A549 (cell line): ENCODE measurements around the gene VAT1L. TPM values are rescaled to one million over a fixed set of nuclear protein-coding genes. Genes with fewer than 3 reads are reported as not detected.

Experiments used
- ATAC-seq, 2 experiments: fragments of 200-7000 bp in 1 of 2; fragments of >200 bp in 1 of 2; cut with Nextera tagmentation in 1 of 2; cut with Tn5 transposase in 1 of 2; 3 replicates each; pipeline versions ENCODE4 v1.8.0 to v1.9.1; 2018 to 2020; ENCODE audit warnings: mild to moderate bottlenecking in 1 of 2, moderate library complexity in 1 of 2
- CTCF ChIA-PET: fragments of 300-600 bp; sonication (Branson Sonifier 250); formaldehyde crosslinking; extraction: SDS; loops from one replicate; lab custom pipeline; 2021; ENCODE audit warnings: antibody characterized with exemption, inconsistent platforms; lab: Yijun Ruan, JAX
- POLR2A ChIA-PET: fragments of 350-600 bp; formaldehyde crosslinking; extraction: SDS; loops from one replicate; lab custom pipeline; 2021; ENCODE audit warnings: antibody characterized with exemption, inconsistent platforms; lab: Yijun Ruan, JAX
- DNase-seq, 2 experiments: peaks; one replicate each; pipeline versions ENCODE4 v3.0.0 to v3.0.0-alpha.2; 2011 to 2016; ENCODE audit warnings: low read depth in 1 of 2, low spot score in 1 of 2
- FAIRE-seq: peaks from 2 replicates; lab custom pipeline; 2011; peaks lifted over from hg19 to GRCh38; lab: Jason Lieb, UNC
- H3K27ac ChIP-seq, 2 experiments: fragments of >200 bp; sonication (Bioruptor Twin); formaldehyde crosslinking; 3 replicates each; pipeline ENCODE4 v1.5.1; 2016 to 2017
- H3K4me1 ChIP-seq: fragments of >200 bp; sonication (Bioruptor Twin); formaldehyde crosslinking; 3 replicates; pipeline ENCODE4 v1.6.1; 2016
- H3K4me2 ChIP-seq: fragments of >200 bp; sonication (Bioruptor Twin); formaldehyde crosslinking; 3 replicates; pipeline ENCODE4 v1.6.1; 2016
- H3K4me3 ChIP-seq: fragments of >200 bp; sonication (Bioruptor Twin); formaldehyde crosslinking; 3 replicates; pipeline ENCODE4 v1.5.1; 2016
- H3K9me3 ChIP-seq: fragments of >200 bp; sonication (Bioruptor Twin); formaldehyde crosslinking; 3 replicates; pipeline ENCODE4 v1.6.1; 2016
- BHLHE40 ChIP-seq: IDR thresholded peaks from 2 replicates; pipeline ENCODE4 v1.6.1; 2012; ENCODE audit warnings: low read depth, low read length, inconsistent platforms
- CHD4 ChIP-seq: fragments of 200-600 bp; sonication (generic); IDR thresholded peaks from 2 replicates; pipeline ENCODE4 v1.6.1; 2016; ENCODE audit warnings: antibody characterized with exemption, mild to moderate bottlenecking, borderline replicate concordance
- FOSB ChIP-seq: fragments of 250-450 bp; sonication (Bioruptor Pico); IDR thresholded peaks from 2 replicates; pipeline ENCODE4 v1.5.0; 2020; ENCODE audit warnings: mild to moderate bottlenecking, moderate library complexity
- FOSL2 ChIP-seq, 2 experiments: fragments of 450-650 bp in 1 of 2; fragments of >200 bp in 1 of 2; sonication (Bioruptor Twin) in 1 of 2; formaldehyde crosslinking; IDR thresholded peaks; 2 replicates each; pipeline versions ENCODE4 v1.5.0 to v1.6.1; 2016 to 2020; ENCODE audit warnings: mild to moderate bottlenecking in 1 of 2, moderate library complexity in 1 of 2
- GATA3 ChIP-seq: IDR thresholded peaks from 2 replicates; pipeline ENCODE4 v1.6.1; 2012; ENCODE audit warnings: borderline replicate concordance
- HOXA7 ChIP-seq: fragments of 250-450 bp; sonication (Bioruptor Pico); IDR thresholded peaks from 2 replicates; pipeline ENCODE4 v1.5.0; 2020; ENCODE audit warnings: mild to moderate bottlenecking, moderate library complexity
- HOXB5 ChIP-seq: fragments of 250-450 bp; sonication (Bioruptor Pico); IDR thresholded peaks from 2 replicates; pipeline ENCODE4 v1.5.0; 2020; ENCODE audit warnings: mild to moderate bottlenecking, moderate library complexity
- MYC ChIP-seq: IDR thresholded peaks from 2 replicates; pipeline ENCODE4 v1.6.1; 2012; ENCODE audit warnings: mild to moderate bottlenecking, inconsistent platforms, low read length, improper control_type of control experiment, borderline replicate concordance
- NFE2L2 ChIP-seq: fragments of 150-350 bp; conservative IDR thresholded peaks from 2 replicates; pipeline ENCODE4 v1.6.1; 2014; ENCODE audit warnings: low read length
- NPAS2 ChIP-seq: fragments of 250-450 bp; sonication (Bioruptor Pico); IDR thresholded peaks from 2 replicates; pipeline ENCODE4 v1.8.0; 2022; ENCODE audit warnings: mild to moderate bottlenecking, moderate library complexity, borderline replicate concordance
- NR3C1 ChIP-seq: fragments of >200 bp; sonication (Bioruptor Twin); formaldehyde crosslinking; IDR thresholded peaks from 3 replicates; pipeline ENCODE4 v1.6.1; 2017
- PHF8 ChIP-seq: fragments of 200-600 bp; sonication (generic); IDR thresholded peaks from 2 replicates; pipeline ENCODE4 v1.6.1; 2016; ENCODE audit warnings: low read depth, mild to moderate bottlenecking, antibody characterized with exemption, moderate library complexity, borderline replicate concordance
- POLR2AphosphoS2 ChIP-seq: conservative IDR thresholded peaks from 2 replicates; pipeline ENCODE4 v1.6.1; 2012; ENCODE audit warnings: low read length, improper control_type of control experiment, inconsistent platforms
- RAD21 ChIP-seq, 2 experiments: fragments of >200 bp in 1 of 2; sonication (Bioruptor Twin) in 1 of 2; formaldehyde crosslinking in 1 of 2; IDR thresholded peaks in 1 of 2; conservative IDR thresholded peaks in 1 of 2; 2 replicates in 1 of 2; 3 replicates in 1 of 2; pipeline ENCODE4 v1.6.1; 2012 to 2018; ENCODE audit warnings: inconsistent platforms in 1 of 2
- RNF2 ChIP-seq: fragments of 200-600 bp; sonication (generic); IDR thresholded peaks from 2 replicates; pipeline ENCODE4 v1.6.1; 2016; ENCODE audit warnings: low read depth, mild to moderate bottlenecking, antibody characterized with exemption, moderate library complexity, borderline replicate concordance
- SREBF2 ChIP-seq: fragments of 450-650 bp; IDR thresholded peaks from 2 replicates; pipeline ENCODE4 v1.6.1; 2014; ENCODE audit warnings: mild to moderate bottlenecking, moderate library complexity
- TP53 ChIP-seq: fragments of 250-450 bp; sonication (Bioruptor Pico); IDR thresholded peaks from 2 replicates; pipeline ENCODE4 v1.5.0; 2021; ENCODE audit warnings: mild to moderate bottlenecking, moderate library complexity
- USF2 ChIP-seq: fragments of 450-650 bp; IDR thresholded peaks from 2 replicates; pipeline ENCODE4 v1.6.1; 2014; ENCODE audit warnings: antibody characterized with exemption
- ZFP36 ChIP-seq: fragments of 450-650 bp; IDR thresholded peaks from 2 replicates; pipeline ENCODE4 v1.6.1; 2014; ENCODE audit warnings: borderline replicate concordance; ENCODE audit not compliant: partially characterized antibody
- ZNF302 ChIP-seq: fragments of 250-450 bp; sonication (Bioruptor Pico); IDR thresholded peaks from 2 replicates; pipeline ENCODE4 v1.9.0; 2021; ENCODE audit warnings: inconsistent platforms, mild to moderate bottlenecking, moderate library complexity
- WGBS: methylation state at CpG from one replicate; pipeline ENCODE4 v1.1.6; 2017; ENCODE audit errors: missing lambda C conversion rate; 5-methylcytosine and 5-hydroxymethylcytosine counted together
- polyA plus RNA-seq, 4 experiments: library from polyadenylated mRNA; depleted of rRNA in 3 of 4; stranded (reverse); fragments of >200 nt; fragmentation: RNase III in 1 of 4; extraction: RNeasy Plus Mini Kit Qiagen cat#74134 plus additional on column Dnase treatment in 1 of 4; gene quantifications; 2 replicates in 3 of 4; 3 replicates in 1 of 4; pipeline ENCODE4 v1.2.3, GENCODE V29; 2011 to 2017
- TF ChIP-seq, protein P1 (sequence below): fragments of >200 bp; sonication (Bioruptor Twin); formaldehyde crosslinking; IDR thresholded peaks from 2 replicates; pipeline ENCODE4 v1.6.1; 2016
- TF ChIP-seq, protein P2 (sequence below): IDR thresholded peaks from 2 replicates; pipeline ENCODE4 v1.6.1; 2012

The VAT1L gene
- polyA plus RNA-seq, 2 of the 4 experiments (the other 2 are of a cell fraction), result not detected

- no peak for FAIRE-seq
- WGBS, result 29% methylated on average over 11 of the region's 11 CpGs
- Histone ChIP-seq H3K9me3 (no peaks in the 10 kb centered on the region), H3K4me1 (no peaks in the 10 kb centered on the region), H3K27ac (no peak overlapping the region), H3K4me3 (no peak overlapping the region), H3K4me2 (no peak overlapping the region)
- ATAC-seq, result no peak
- no peak for TF ChIP-seq NPAS2 (CRISPR knock-in tag)
- no peak for TF ChIP-seq RAD21 (conservative IDR thresholded peaks at IDR 0.05 in 1 of 2, IDR thresholded peaks at IDR 0.05 in 1 of 2)
- TF ChIP-seq FOSL2 (IDR thresholded peaks at IDR 0.05), result no peak
- no peak for TF ChIP-seq FOSL2 (CRISPR knock-in tag; IDR thresholded peaks at IDR 0.05)
- TF ChIP-seq NFE2L2, result no peak
- TF ChIP-seq MYC, result no peak
- TF ChIP-seq, protein P1, sequence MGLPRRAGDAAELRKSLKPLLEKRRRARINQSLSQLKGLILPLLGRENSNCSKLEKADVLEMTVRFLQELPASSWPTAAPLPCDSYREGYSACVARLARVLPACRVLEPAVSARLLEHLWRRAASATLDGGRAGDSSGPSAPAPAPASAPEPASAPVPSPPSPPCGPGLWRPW, result no peak
- no peak for TF ChIP-seq HOXA7 (CRISPR knock-in tag)
- no peak for TF ChIP-seq GATA3
- no peak for TF ChIP-seq FOSB (CRISPR knock-in tag)
- no peak for TF ChIP-seq RNF2
- TF ChIP-seq CHD4, result no peak
- no peak for TF ChIP-seq TP53 (CRISPR knock-in tag)
- no peak for TF ChIP-seq HOXB5 (CRISPR knock-in tag)
- TF ChIP-seq ZNF302 (CRISPR knock-in tag), result no peak
- TF ChIP-seq SREBF2, result no peak
- TF ChIP-seq USF2, result no peak
- ChIA-PET POLR2A (no interaction called here), CTCF (no interaction called here)
- no peak for DNase-seq
Observed at GRCh38 chr16:77856438-77857160, 68.2 kb downstream of the VAT1L start.

DNA sequence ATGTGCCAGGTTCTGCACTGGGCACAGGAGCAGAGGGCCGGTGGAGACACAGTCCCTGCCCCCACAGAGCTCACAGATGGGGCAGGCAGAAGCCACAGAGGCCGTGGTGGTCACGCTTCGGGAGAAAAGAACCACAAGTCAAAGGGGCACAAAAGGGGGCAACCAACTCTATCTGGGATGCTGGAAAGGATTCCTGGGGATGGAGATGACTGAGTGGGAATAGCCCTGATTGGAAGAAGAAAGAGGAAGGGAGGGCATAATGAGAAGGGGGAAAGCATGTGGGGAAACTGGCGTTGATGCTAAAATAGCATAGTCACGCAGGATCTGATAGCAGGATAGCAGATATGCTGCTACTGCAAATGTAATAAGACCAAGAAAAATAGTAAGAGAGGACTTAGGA, 69.7 kb downstream of the VAT1L start:
- no peaks in the 10 kb centered on the region for H3K9me3 ChIP-seq
- no peak overlapping the region for H3K27ac ChIP-seq
- H3K4me2 ChIP-seq, result no peak overlapping the region
- ChIA-PET POLR2A (no interaction called here), CTCF (no interaction called here)
- no peak for TF ChIP-seq PHF8
- TF ChIP-seq POLR2AphosphoS2, result no peak
- TF ChIP-seq SREBF2, result no peak
- TF ChIP-seq BHLHE40, result no peak
- no peak for TF ChIP-seq HOXB5 (CRISPR knock-in tag)
- TF ChIP-seq FOSL2 (IDR thresholded peaks at IDR 0.05), result no peak
- TF ChIP-seq FOSL2 (CRISPR knock-in tag; IDR thresholded peaks at IDR 0.05), result no peak
- TF ChIP-seq NR3C1, result no peak
- TF ChIP-seq, protein P2, sequence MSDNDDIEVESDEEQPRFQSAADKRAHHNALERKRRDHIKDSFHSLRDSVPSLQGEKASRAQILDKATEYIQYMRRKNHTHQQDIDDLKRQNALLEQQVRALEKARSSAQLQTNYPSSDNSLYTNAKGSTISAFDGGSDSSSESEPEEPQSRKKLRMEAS, result no peak
- TF ChIP-seq CHD4, result no peak
- no peak for TF ChIP-seq ZFP36
- no peak for TF ChIP-seq FOSB (CRISPR knock-in tag)
- no peak for FAIRE-seq
- 11% methylated on average over 6 of the region's 6 CpGs for WGBS
- H3K4me3 ChIP-seq, result no peak overlapping the region
- H3K4me1 ChIP-seq, result no peaks in the 10 kb centered on the region
- DNase-seq, result no peak
- no peak for ATAC-seq
